Myometrial cell (primary cell): Measurements from ENCODE around the gene TMEM163. TPM values are rescaled to one million over a fixed set of nuclear protein-coding genes. Genes with fewer than 3 reads are reported as not detected.

Experiments
- total RNA-seq: library from RNA; depleted of rRNA; stranded (reverse); fragments of >200 nt; gene quantifications from 2 replicates; pipeline ENCODE4 v1.2.3, GENCODE V29; 2015

Gene TMEM163
- total RNA-seq: not detected in 2 replicates

DNA sequence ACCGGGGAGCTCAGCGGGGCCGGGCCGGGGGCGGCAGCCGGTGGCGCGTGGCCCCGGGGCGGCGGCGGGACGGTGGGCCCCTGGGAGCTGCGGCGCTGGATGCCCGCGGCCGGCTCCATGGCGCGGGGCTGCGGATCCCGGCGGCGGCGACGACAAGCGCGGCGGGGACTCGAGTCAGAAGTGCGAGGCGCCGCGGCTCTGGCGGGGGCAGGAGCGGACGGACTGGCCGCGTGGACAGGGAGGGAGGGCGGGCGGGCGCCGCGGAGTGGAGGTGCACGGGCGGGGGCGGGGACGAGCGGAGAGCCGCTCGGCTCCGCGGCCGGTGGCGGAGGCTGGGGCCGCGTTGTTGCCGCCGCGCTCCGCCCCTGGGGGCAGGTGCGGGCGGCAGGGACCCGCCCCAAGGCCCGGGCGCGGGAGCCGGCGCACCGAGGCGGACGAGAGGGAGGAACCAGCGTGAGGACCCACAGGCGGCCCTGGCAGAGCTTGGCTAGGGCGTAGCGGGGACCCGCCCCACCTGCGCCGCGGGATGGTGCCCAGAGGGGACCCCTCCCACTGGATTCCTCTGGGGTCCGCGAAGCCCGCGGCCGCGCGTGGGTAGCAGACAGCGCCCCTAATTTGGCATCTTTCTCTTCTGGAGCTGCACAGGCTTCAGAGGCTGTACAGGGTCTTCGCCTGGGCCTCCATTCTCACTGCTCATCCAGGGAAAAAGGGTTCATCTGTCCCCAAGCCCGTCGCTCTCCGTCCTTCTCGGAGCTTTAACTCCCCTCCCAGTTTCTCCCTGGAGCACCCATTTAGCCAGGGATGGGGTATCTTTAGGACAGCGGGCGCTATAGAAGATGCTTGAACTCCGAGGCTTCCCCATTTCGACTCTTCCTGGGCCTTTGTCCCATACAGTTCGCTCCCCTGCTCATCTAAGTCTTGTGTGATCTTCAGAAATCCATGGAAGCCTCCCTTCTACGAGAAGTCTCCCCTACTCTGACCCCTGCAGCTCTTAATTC, at the start of gene TMEM163:
TMEM163 (minus strand) TSS at position 184 of the 998 bp plus-strand sequence.

Other genes starting within 250 kb of the TMEM163 start
- gene ACMSD, start 119.6 kb upstream of the TMEM163 start, total RNA-seq: not detected in 2 replicates
- 9.0 and 10.4 TPM in 2 replicates for gene CCNT2, start 199.8 kb upstream of the TMEM163 start, total RNA-seq